ENCODE data around the gene GPR25. TPM values are rescaled to one million over a fixed set of nuclear protein-coding genes. Genes with fewer than 3 reads are reported as not detected.

The GPR25 gene
- total and polyA plus RNA-seq, 10 of the 15 experiments (the other 5 are each of a cell fraction or from before 2014, with no cell fraction given), result not detected

DNA sequence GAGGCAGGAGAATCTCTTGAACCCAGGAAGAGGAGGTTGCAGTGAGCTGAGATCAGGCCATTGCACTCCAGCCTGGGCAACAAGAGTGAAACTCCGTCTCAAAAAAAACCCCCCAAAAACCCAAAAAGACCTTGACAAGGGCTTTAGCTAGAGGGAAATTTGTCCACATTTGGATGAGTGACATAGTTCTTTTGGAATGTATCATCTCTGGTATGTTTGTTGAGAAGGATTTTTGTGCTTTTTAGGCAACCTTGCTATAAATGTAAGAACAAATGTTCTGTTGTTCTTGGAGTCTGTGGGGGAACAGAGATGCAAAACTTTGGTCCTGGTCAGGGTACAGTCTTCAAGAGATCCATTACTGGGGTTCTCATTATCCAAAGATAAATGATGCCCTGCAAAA is 50.8 kb downstream of the GPR25 start:
- SMC1A ChIA-PET (ENCODE audit: uncharacterized antibody, unreplicated experiment), result interaction anchor here (0.9 kb wide), 1 partner anchor 21 kb away, joined by 3 read pairs; no protein-coding TSS in a partner anchor
- POLR2A ChIA-PET, result no interaction called here
- Histone ChIP-seq H3K27me3 (replicated peaks in 1 of 2; ENCODE audit: control insufficient read depth in 2 of 2, insufficient read depth in 2 of 2, low read length in 1 of 2) (no peaks in the 10 kb centered on the region), H3K4me1 (ENCODE audit: control insufficient read depth, insufficient read depth, low read length) (no peaks in the 10 kb centered on the region), H3K79me2 (ENCODE audit: control insufficient read depth, insufficient read depth, low read length) (no peaks in the 10 kb centered on the region), H4K20me1 (ENCODE audit: control insufficient read depth, insufficient read depth) (no peaks in the 10 kb centered on the region), H3K9ac (ENCODE audit: control insufficient read depth, insufficient read depth, low read length) (no peak overlapping the region), H3K36me3 (ENCODE audit: control insufficient read depth in 2 of 2, insufficient read depth in 2 of 2, low read length in 1 of 2) (no peaks in the 10 kb centered on the region), H2AFZ (ENCODE audit: control insufficient read depth, low read depth, low read length) (no peak overlapping the region), H3K27ac (ENCODE audit: control insufficient read depth, insufficient read depth) (no peak overlapping the region), H3K9me3 (replicated peaks; ENCODE audit: control insufficient read depth, insufficient read depth, low read length) (no peaks in the 10 kb centered on the region), H3K4me3 (no peak overlapping the region), H3K4me2 (ENCODE audit: control insufficient read depth, insufficient read depth) (no peak overlapping the region)
- FAIRE-seq, result no peak
- intact Hi-C loops (cut with micrococcal nuclease; ENCODE audit: unreplicated experiment), result no loop called here
- 0% methylated on average over 1 of the region's 1 CpG for WGBS (ENCODE audit: insufficient coverage, insufficient replicate concordance, low lambda C conversion rate, missing lambda C conversion rate)
- TF ChIP-seq NFIC (IDR thresholded peaks at IDR 0.05; ENCODE audit: low read depth, low read length) (no peak), RB1 (IDR thresholded peaks at IDR 0.05; ENCODE audit: borderline replicate concordance) (no peak), BMI1 (IDR thresholded peaks at IDR 0.05; ENCODE audit: borderline replicate concordance) (no peak), TCF7 (IDR thresholded peaks at IDR 0.05; ENCODE audit: borderline replicate concordance) (no peak), SMAD1 (IDR thresholded peaks at IDR 0.05; ENCODE audit: low read depth, partially characterized antibody) (no peak), BCL11A (IDR thresholded peaks at IDR 0.05; ENCODE audit: low read depth, low read length) (no peak), RCOR1 (conservative IDR thresholded peaks at IDR 0.05; ENCODE audit: low read depth, low read length) (no peak), STAT3 (IDR thresholded peaks at IDR 0.05; ENCODE audit: low read depth, low read length) (no peak)
- TF ChIP-seq, protein P1, sequence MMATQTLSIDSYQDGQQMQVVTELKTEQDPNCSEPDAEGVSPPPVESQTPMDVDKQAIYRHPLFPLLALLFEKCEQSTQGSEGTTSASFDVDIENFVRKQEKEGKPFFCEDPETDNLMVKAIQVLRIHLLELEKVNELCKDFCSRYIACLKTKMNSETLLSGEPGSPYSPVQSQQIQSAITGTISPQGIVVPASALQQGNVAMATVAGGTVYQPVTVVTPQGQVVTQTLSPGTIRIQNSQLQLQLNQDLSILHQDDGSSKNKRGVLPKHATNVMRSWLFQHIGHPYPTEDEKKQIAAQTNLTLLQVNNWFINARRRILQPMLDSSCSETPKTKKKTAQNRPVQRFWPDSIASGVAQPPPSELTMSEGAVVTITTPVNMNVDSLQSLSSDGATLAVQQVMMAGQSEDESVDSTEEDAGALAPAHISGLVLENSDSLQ (IDR thresholded peaks at IDR 0.05), result no peak
- TF ChIP-seq, protein P2, sequence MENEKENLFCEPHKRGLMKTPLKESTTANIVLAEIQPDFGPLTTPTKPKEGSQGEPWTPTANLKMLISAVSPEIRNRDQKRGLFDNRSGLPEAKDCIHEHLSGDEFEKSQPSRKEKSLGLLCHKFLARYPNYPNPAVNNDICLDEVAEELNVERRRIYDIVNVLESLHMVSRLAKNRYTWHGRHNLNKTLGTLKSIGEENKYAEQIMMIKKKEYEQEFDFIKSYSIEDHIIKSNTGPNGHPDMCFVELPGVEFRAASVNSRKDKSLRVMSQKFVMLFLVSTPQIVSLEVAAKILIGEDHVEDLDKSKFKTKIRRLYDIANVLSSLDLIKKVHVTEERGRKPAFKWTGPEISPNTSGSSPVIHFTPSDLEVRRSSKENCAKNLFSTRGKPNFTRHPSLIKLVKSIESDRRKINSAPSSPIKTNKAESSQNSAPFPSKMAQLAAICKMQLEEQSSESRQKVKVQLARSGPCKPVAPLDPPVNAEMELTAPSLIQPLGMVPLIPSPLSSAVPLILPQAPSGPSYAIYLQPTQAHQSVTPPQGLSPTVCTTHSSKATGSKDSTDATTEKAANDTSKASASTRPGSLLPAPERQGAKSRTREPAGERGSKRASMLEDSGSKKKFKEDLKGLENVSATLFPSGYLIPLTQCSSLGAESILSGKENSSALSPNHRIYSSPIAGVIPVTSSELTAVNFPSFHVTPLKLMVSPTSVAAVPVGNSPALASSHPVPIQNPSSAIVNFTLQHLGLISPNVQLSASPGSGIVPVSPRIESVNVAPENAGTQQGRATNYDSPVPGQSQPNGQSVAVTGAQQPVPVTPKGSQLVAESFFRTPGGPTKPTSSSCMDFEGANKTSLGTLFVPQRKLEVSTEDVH (IDR thresholded peaks at IDR 0.05; ENCODE audit: low read depth, partially characterized antibody), result no peak
- TF ChIP-seq, protein P3, sequence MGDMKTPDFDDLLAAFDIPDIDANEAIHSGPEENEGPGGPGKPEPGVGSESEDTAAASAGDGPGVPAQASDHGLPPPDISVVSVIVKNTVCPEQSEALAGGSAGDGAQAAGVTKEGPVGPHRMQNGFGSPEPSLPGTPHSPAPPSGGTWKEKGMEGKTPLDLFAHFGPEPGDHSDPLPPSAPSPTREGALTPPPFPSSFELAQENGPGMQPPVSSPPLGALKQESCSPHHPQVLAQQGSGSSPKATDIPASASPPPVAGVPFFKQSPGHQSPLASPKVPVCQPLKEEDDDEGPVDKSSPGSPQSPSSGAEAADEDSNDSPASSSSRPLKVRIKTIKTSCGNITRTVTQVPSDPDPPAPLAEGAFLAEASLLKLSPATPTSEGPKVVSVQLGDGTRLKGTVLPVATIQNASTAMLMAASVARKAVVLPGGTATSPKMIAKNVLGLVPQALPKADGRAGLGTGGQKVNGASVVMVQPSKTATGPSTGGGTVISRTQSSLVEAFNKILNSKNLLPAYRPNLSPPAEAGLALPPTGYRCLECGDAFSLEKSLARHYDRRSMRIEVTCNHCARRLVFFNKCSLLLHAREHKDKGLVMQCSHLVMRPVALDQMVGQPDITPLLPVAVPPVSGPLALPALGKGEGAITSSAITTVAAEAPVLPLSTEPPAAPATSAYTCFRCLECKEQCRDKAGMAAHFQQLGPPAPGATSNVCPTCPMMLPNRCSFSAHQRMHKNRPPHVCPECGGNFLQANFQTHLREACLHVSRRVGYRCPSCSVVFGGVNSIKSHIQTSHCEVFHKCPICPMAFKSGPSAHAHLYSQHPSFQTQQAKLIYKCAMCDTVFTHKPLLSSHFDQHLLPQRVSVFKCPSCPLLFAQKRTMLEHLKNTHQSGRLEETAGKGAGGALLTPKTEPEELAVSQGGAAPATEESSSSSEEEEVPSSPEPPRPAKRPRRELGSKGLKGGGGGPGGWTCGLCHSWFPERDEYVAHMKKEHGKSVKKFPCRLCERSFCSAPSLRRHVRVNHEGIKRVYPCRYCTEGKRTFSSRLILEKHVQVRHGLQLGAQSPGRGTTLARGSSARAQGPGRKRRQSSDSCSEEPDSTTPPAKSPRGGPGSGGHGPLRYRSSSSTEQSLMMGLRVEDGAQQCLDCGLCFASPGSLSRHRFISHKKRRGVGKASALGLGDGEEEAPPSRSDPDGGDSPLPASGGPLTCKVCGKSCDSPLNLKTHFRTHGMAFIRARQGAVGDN (IDR thresholded peaks at IDR 0.05), result no peak
- no TSS peak for BruUV-seq (replicated peaks)
- CTCF ChIA-PET, result interaction anchor here (1.1 kb wide), 1 partner anchor 48 kb away, joined by 3 read pairs; no protein-coding TSS in a partner anchor
- no peak for DNase-seq (ENCODE audit: low read depth, low spot score)
- RAD21 ChIA-PET (ENCODE audit: unreplicated experiment), result no interaction called here
- ATAC-seq, result no peak
- in situ Hi-C loops (cut with MboI), result no loop called here
